Stimulated activated CD4-positive, alpha-beta T cell treated with anti-CD3 and anti-CD28 coated beads, Interleukin-1b, Interleukin-23, amount 100 ng/mL, for 48 hours (primary cell): ENCODE results near the gene DHRS9.
"Not testable (repeated sequence)": the region's sequence is repeated elsewhere in the genome, so short reads cannot be mapped to it uniquely, and the experiment has no call there.

ENCODE experiments used
- DNase-seq: peaks from one replicate; pipeline ENCODE4 v3.0.0-alpha.2; 2020

The DHRS9 gene

DNA sequence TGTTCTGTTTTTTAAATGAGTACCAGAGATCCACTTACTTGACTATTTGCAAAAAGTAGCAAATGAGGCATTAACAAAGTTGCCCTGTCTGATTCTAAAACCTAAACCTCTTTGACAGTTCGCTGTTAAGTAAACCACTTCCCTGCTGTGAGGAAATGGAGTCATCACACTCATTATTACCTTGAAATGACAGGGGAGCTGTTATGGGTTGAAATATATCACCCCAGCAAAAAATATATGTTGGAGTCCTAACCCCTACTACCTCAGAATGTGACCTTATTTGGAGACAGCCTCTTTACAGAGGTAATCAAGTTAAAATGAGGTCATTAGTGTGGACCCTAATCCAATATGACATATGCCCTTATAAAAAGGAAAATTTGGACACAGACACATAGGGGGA is 36.1 kb downstream of the DHRS9 start:
- no peak for DNase-seq

DNA sequence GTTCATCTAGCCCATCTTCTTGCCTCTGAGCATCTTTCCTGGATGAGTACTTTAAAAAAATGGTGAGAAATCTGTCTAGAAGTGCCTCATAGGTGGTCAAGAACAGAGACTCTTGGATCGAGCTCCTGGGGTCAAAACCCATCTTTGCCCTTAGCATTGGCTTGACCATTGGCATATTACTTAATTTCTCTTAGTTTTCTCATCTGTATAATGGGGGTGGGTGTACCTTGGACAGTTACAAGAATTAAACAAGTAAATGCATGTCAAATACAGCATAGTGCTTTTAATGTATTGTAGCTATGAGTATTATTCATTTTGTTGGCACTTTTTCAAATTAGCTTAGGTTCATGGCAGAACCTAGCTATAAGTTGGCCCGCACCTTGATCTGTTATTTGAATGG is 36.8 kb downstream of the DHRS9 start:
- no peak for DNase-seq

DNA sequence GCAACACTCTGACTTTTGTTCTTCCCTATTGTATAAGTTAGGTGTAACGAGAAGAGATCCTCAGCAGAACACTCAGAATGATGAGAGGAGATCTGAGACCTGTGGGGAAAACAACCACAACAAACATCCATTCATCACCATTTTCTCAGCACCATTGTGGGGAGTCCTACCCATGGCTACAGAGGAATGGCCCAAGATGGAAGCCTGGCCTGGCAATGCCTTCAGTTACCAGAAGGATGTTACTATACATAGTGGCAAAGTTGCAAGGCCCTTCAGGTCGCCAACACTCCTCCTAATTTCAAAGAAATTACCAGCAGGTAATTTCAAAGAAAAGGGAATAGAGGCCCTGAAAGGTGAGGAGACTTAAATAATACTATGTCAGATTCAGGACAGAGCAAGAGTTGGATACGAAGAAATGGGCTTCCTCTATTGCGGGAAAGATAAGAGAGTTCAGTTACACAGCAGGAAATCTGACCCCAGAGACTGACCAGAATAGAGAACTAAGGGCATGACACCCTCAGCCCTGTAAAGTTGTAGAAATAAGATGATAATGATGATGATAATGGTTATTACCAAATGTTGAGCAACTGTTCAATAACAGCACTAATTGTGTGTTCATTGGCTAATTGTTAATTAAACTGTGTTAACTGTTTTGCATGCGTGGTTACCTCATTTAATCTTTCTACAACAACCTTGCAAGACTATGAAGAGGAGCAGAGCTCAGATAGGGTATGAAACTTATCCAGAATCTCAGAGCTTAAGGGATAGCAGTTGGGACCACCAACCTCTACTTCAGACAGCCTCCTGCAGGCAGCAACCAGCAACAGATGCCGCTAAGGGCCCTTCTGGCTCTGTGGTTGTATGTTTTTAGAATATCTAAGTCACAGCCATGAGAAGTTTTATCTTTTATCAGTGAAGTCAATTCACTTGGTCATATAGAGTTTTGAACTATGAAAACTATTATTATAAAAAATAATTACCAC is 37.5 kb downstream of the DHRS9 start:
- no peak for DNase-seq

DNA sequence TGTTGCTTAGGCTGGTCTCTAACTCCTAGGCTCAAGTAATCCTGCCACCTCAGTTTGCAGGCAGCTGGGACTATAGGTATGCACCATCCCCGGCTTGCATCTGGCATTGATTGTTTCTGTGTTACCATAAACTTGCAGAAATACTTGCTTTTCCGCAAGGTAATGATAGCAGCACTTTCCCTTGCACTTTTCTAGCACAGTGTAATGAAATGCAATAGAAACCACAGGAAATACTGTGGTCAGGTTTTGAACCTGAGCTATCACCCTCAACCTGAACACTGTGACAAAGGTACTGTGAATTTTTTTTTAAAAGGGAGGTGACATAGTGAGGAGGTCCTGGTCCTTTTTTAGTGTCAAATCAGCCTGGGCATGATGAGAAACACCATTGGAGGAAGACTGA is 38.3 kb downstream of the DHRS9 start:
- peak; percentile 10 for DNase-seq

DNA sequence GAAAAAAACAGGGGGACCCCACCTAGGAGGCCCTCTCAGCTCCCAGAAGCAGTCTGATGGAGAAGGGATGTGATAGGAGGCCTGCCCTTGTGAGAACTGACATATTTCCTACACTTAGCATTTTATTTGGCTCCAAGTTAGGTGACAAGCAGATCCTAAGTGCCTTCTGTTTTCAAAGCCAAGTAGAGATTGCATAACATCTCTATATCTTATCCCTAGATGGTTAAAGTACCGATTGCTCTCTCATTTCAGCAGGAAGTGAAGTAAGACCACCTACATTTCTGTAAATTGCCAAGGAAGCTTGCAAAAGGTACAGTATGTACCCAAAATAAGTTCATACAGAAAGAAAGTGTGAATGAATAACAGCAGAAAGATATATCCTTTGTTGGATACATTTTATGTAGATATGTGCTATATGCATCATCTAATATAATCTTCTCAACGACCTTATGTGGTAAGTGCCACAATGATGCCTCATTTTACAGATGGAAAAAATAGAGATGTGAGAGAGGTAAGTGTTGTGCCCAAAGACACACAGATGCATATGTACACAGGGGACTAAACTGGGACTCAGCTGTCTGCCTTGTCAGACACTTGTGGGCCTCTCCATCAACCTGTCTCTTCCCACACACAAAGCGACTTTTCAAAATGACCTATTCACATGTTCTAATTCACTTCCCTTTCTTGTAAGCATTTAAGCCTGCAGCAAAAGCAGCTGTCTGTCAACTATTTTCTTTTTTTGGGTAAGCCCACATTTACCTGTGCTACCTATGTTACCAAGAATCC is 38.9 kb downstream of the DHRS9 start:
- DNase-seq: no peak

DNA sequence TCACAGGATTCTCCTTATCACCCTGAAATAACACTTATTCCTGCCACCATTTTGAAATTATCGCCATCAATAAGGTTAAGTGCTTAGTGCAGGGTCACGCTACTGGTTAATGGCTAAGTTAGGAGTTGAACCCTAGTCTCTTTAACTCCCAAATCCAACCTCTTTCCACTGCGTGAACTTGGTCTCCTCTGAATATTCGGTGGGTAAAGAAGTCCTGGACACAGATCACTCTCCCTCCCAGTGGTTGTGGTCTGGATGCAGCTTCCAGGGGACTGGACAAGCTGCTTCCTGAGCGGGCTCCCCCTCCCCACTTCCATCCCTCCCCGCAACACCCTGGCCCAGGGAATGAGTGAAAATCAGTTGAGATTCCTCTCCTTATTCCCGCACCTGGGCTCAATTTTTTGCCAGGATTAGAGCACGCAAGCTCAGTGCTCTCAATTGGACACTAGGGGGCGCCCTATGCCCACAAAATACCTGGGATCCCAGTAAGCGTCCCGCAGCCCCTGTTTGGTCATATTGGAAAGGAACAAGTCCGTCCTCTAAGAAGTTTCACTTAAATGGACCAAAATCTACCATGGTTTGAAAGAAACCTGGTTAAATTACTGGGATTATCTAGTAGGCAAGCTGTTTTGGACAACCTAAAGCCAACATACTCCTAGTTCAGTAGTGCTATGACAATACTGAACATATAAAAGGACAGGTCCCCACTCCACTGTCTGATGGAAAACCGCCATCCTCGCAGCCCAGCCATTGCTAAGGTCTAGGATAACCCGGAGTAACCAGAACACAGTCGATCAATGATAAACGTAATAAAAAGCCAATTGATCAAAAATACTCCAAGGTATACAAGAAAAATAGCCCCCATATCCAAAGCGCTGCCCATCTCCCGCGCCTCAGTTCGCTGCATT is 40.4 kb downstream of the DHRS9 start:
- peak; percentile 72 for DNase-seq

DNA sequence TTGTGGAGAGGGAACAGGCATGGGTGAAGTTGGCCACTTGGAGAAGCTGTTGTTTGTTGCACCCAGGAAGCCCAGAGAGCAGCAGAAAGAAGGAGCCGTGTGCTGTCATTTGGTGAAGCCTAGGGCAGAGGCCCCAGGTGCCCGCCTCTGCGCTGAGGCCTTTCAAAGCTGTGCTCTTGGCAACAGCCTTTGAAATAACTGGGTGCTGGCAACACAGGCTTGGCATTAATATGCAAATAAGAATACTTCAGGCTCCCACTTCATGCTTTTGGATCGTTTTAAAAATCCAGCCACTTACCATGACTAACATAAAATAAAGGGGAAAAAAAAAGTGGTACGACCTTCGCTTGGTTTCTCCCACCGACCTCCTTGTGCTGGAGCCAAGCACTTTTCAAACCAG is 41.1 kb downstream of the DHRS9 start:
- no peak for DNase-seq

DNA sequence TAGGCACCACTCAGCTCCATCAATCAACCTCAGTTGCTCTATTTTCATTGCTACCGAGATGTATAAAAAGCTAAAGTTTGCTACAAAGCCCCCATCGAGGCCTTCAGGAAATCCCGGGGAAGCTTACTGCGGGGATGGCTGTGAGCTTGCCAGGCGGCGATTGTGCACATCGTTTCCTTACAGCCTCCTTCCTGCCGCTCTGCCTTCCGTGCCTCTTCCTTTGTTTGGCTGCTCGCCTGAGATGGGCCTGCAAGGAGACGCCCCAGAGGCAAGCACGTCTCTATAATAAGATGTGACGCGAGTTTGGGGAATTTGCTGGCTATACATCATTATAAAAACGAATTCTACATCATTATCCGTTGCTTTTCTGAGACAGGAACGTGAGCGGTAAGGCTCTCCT is 41.6 kb downstream of the DHRS9 start:
- DNase-seq: no peak

DNA sequence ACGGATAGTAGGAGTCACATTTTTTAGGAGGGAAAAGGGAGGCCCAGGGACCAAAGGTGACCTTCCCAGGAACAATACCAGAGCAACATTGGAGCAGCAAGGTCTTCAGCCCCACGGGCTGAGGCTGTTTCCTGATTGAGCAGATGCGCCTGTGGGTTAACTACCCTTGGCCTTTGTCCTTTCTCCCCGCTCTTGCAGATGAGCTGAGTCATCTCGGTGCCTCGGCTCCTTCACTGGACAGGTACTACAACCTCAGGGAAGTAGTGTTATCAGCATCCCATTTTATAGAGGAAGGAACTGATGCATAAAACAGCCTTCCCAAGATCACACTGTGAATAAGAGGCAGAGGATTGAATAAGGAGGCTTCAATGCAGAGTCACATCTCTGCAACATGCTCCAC is 43.5 kb downstream of the DHRS9 start:
- DNase-seq: no peak

DNA sequence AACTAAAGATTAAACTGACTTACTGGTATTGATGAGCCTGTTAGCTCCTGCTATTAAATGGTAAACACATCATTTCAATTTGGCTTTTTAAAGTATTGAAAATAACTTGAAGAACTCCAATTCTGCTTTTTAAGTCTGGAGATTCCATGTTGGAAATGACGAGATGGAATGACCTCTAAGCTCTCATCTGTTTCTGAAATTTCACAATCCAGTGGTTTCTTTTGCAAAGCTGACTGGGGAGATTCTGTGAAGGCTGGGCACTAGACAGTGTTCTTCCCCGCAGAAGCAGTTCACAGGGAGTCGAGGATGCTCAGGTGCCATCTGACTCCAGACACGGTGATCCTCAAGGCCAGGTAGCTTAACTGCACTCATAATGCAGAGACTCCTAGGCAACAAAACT is 44.7 kb downstream of the DHRS9 start:
- no peak for DNase-seq

DNA sequence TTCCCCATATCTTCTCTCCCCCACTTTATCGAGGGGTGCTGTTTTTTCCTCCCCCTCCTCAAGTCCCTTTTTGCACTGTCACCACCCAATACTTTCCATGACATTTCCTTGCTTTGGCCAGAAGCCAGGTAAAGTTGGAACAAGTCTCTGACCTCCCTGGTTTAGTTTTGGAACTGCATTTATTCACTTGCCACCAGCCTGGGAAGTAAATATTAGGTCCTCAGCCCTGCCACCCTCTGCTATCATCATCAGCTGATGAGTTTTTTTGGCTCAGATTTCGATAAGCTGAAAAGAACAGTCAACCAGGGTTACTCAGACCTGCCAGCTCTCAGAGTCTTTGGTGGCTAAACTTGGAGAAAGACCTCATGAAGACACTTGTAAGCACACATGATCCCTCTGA is 47.0 kb downstream of the DHRS9 start:
- no peak for DNase-seq

DNA sequence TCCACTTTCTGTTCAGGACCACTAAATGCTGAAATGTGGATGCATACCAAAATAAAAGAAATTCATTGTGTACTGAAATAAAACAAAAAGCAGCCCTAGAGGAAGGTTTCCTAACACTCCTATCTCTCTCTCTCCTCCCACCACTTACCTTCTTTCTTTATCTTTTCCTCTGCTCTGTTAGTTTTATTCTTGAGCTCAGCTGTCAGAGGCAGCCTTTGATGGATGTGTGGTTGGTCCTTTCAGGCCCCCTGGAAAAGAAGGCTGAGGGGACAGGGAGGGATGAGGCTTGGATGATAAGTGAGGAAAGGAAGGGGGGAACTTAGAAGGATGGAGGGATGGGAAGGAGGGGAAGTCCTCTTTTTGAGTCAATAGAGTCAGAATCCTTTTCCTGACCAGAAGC is 47.6 kb downstream of the DHRS9 start:
- DNase-seq: no peak

DNA sequence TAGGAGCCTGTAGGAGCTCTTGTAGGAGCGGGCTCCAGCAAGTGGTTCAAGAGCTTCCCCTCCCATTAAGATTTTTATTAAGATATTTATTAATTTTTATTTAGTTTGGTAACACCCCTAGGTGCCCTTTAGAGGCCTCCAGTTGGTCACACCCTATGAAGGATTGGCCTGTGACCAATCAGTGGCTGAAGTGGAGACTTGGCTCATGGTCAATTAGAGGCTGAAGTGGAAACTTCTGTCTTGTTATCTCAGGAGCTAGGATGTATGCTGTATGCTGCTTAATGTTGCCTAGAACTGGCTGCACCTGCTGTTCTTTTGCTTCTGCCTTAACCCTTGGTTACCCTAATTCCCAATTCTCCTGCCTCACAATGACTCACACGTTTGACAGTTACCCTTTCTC is 48.7 kb downstream of the DHRS9 start:
- no peak for DNase-seq

DNA sequence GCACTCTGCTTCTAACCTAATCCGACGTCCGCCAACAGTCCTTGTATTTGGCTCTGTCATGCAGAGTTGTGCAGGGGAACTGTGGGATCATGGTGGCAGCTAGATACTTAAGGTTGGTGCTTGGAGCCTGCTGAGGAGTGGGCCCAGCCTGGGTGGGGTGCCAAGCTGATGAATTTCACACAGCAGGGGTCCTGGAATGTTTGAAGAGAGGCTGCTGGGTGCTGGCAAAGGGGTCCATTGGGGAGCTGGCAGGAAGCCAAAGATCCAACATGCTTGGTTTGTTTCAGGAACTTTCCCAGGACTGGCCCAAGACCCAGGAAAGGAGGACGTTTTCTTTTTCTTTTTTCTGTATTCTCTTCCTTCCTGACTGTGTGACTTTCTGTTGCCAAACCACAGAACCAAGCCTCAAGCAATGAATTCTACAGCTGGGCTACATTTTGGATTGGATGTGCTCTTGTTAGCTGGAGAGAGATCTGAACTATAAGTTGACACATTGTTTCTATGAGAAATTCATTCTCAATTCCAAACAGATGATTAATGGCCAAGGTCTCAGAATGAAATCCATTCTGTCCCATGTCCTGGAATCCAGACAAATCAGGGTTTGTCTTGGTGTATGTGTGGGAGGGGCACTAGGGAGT is 49.9 kb downstream of the DHRS9 start:
- no peak for DNase-seq

DNA sequence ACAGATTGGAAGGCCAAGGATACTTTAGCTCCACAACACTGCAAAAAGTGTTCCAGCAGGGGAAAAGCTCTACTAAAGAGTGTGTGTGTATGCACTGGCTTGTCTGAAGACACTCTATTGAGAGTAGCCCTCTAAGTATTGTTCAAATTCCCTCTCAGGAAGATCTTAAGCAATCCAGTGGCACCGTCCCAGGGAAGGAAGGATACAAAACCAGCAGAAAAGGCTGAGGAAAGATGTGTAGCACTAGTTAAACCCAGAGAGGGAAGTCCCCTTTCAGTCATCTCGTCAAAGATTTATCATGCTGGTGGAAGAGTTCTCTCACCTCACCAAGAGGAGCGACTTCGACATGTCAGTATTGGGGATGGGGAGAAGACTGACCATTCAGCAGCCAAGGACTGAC is 50.5 kb downstream of the DHRS9 start:
- no peak for DNase-seq

DNA sequence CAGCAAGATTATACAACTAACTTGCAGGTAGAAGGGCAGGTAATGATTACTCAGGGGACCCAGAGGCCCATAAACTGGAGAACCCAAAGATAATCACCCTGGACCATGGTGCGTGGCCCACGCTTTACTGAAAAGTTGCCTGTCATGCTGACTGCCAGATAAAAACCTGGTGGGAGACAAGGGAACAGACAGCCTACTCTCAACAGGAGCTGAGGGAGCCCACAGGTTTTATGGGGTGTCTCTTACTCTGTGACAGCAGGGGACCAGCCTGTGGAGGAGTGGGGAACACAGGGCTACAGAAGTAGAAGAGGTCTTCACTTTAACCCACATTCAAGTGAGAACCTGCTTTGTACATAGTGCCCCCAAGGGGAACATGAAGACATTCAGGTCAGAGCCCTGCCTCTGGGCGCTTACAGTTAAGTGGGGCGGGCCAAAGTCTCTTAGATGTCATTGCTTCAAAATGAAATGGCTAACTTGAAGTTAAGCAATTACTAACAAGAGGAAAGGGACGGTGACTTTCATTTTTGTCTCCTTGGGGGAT is 60.4 kb downstream of the DHRS9 start:
- no peak for DNase-seq

DNA sequence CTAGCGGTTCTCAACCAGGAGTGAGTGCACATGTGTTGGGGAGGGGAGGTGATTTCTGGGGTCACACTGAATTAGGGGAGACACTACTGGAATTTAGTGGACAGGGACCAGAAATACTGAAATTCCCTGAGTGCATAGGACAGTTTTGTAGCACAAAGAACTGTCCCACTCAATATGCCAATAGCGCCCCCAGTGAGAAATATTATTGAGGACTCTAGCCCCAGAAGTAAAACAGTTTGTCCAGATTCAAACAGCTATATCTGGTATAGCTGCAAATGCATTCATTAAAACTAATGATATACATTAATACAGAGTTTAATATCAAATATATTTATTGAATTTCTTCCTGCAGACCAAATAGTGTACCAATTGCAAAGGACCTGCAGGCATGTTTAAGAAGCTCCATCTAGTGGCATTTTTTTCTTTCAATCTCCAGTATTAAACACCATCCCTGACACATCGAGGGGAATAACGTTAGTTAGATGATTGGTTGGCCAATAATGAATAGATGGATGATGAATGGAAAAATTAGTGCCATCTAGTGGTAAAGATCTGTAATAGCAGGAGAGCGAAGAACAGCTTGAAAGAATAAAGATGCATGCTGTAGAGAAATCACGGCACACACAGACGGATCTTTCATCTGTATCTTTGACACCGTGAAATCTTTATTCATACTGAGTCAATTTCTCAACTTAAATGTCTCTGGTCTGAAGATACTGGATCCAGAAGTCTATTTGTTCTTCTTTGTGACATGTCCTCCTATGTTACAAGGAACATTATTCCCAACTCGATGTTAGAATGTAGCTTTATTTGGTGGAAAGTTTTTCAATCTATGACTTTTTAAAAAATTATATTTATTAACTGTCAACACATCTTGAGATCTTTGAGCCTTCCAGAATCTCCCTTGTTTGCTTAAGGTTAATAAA is 62.5 kb downstream of the DHRS9 start:
- DNase-seq: no peak

DNA sequence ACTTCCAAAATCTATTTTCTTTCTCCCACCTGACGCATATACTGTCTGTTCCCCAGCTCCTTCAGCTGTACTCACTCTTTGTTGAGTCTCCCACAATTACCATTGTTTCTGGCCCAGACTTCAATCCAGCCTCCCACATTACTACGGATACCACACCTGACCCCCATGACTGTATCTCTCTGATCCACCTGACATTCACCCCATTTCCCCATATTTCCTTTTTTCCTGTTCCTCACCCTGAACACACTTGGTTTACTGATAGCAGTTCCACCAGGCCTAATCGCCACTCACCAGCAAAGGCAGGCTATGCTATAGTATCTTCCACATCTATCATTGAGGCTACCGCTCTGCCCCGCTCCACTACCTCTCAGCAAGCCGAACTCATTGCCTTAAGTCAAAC is 64.9 kb downstream of the DHRS9 start:
- not testable (repeated sequence) for DNase-seq

DNA sequence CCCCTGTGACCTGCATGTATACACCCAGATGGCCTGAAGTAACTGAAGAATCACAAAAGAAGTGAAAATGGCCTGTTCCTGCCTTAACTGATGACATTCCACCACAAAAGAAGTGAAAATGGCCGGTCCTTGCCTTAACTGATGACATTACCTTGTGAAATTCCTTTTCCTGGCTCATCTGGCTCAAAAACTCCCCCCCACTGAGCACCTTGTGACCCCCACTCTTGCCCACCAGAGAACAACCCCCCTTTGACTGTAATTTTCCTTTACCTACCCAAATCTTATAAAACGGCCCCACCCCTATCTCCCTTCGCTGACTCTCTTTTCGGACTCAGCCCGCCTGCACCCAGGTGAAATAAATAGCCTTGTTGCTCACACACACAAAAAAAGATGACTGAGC is 67.1 kb downstream of the DHRS9 start:
- not testable (repeated sequence) for DNase-seq

DNA sequence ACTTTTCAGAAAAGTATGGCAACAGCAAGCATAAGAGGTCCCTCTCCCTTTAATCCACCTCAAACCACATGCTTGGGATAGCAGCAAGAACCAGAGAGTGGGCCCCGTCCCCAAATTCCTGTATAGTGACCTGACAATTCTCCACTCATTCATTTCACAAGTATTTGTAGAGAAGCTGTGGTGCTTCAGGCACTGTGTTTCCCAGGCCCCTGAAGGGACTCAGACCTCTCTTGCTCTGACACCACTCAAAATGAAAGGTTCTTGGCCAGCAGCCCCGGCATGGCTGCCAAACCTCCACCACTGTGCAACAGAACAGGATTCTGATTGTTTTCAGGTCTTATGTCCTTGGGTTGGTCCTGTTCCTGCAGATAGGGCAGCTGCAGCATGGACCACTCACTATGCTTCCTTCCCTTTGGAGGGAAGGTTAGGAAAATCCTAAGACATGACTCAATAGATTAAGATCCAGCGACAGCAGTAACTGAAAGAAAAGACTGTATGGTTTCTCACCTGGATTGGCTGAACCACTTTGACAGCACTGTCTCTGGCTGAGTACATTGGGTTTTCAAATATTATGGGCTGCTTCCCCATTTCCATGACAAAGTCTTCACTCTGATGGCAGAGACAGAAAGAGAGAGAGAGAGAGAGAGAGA is 67.6 kb downstream of the DHRS9 start:
- DNase-seq: no peak

DNA sequence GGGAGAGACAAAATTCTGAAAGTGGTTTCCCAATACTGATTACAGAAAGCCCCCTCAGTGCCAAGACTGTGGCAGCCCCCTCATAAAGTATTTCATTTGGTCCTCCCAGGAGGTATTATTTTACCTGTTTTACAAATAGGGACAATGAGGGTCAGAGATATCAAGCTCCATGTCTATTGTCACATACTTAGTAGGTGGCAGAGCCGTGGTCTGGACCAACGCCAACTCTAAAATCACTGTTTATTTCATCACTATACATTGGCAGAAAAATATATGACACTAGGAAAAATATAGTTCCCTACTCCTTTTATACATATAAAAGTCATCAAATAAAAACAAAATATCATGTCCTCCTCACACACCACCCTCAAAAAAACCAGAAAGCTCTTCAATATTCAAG is 68.6 kb downstream of the DHRS9 start:
- no peak for DNase-seq
